GM10847 (cell line): ENCODE results near the gene SLC51A.

Source experiments
- POLR2A ChIP-seq: IDR thresholded peaks from 2 replicates; pipeline ENCODE4 v1.6.1; 2011; ENCODE audit not compliant: insufficient read length; ENCODE audit errors: extremely low read depth

The SLC51A gene

DNA sequence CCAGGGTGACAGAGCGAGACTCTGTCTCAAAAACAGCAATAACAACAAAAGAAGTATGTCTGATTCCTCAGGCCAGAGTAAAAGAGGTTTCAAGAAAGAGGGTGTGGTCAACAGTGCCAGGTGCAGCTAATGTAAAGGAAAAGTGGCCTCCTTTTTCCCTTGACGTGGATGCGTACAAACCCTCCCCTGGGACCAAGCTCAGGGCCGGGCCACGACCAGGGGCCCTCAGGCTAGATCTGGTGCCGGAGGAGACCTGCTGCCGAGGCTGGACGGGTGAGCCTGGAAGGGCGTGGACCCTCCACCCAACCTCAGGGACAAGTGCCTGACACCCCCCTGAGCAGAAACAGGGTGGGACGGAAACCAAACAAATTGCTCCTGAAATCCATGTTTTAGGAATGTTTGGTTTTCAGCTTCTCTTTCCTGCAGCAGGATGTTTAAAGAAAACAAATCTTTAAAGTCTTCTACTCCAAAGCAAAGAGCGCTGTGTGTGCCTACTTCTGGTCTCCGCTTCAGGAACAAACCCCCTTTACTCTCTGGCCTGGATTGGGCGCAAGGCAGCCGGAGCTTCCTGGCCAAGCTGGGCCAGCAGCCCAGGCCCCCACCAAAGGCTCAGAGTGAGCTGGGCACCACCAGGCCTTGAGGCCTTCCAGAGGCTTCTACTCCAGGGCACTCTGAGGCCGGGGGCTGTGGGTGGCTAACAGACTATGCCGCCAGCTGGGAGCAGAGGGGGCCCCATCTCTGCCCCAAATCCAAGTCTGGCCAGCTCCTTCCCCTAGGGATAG lies 26.6 kb upstream of the SLC51A start:
- no peak for TF ChIP-seq POLR2A

DNA sequence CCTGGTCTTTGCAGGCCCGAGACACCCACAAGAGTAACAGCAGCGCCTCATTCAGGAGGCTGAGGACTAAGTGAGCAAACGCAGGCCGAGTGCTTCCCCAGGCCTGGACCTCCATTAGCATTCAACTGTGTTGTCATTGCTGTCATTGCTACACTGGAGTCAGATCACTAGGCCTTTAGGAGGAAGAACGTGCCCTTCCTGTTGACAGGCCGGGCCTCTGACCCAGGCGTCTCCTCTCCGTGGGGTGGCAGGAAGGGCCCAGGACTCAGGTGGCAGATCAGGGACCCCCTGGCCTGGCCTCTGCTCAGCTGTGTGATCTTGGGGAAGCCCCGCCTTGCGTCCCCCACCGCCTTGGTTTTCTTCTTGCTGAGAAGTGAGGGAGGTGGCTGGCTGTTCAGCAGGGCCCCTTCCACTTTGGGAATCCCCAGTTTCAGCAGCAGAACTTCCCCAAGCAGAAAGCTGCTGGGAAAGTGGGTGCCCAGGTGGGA lies 24.3 kb upstream of the SLC51A start:
- no peak for TF ChIP-seq POLR2A

DNA sequence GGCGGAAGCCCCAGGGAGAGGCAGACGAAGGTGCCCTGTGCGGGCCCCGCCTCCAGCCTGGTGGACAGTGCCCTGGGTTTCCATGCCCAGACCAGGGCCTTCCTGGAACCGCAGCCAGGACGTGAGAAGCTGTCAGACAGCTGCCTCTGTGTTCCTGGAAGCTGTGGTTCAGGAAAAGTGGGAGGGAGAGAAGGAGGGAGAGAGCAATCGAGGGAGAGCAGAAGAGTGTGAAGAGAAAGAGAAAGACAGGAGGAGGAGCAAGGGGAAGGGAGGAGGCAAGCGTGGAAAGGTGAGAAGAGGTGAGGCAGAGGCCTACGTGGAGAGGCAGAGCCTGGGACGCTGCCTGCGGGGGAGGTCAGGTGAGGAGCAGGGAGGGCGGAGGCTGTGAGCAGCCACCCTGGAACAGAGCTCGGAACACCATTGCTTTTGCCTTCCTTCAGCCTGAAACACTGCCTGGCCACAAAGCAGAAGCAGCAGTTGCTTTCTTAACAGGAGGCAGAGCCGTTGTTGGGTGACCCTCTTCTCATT lies 23.7 kb upstream of the SLC51A start:
- no peak for TF ChIP-seq POLR2A

DNA sequence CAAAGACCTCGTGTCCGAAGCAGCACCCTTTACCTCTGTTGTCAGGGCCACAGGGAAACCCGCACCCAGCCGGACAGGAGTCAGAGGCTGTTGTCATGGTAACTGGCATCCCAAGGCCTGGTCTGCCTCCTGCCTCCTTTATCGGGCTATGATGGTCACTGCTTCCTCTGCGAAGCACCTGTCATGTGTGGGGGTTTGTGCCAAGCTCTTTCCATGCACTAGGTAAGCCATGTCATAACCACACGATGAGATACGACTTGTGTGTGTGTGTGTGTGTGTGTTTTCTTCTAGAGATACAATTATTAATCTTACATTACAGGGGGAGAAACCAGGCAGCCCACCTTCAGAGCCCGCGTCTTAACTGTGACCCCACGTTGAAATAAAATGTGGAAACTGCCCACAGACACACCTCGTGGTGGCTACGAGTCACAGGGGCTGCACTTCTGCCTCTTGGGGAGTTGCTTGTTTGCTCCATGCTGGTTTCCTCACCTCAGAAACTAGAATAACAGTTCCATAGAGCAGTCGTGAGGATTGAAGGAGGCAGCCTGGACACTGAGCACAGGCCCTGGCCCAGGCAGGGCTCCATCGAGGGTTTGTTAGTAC lies 23.1 kb upstream of the SLC51A start:
- TF ChIP-seq POLR2A = no peak

DNA sequence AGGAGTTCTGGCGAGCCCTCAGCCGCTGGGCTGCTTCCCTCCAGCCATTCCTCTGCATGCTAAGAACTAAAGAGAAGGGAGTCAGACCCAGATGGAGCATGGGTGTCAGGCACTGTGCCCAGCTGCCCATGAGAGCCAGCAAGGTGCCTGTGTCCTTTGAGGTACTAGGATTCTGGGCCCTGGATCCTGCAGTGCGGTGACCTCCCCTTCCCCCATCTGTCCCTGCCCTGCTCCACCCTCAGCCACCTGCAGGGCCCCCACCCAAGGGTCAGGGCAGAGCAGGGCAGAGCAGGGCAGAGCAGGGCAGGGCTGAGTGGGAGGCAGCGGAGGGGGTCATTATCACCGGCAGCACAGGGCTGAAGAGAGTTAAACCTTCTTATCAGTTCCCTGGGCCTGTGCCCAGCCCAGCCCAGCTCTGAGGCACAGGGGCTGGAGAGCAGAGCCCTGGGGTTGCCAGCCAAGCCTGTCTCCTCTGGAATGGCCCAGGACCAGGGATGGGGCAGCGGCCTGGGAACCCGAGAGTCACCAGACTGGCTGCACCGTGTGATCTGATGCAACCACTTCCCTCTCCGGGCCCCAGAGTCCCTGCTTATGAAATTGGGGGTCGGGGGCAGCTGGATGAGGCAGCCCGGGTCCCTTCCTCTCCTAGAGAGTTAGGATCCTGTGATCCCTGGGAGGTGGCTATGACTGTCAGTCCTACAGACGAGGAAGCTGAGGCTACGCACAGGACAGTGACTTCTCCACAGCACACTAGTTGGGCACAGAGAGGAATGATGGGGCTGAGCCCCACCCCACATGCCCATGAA lies 22.4 kb upstream of the SLC51A start:
- TF ChIP-seq POLR2A = no peak

DNA sequence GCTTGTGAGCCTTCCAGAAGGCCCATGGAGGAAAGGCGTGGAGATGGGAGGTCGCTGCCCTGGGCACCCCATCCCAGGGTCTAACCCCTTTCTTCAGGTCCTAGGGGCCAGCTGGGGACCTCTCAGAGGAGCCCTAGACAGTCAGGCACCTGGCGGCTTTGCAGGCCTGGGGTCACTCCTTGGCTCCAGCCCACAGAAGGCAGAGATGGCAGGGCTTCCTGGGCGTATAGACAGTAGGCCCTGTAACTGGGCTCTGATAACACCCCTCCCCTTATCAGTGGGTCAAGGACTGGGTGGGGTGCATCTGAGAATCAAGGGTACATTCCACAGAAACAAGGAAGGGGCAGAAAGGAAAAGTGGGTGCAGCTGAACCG lies 21.8 kb upstream of the SLC51A start:
- TF ChIP-seq POLR2A = no peak

DNA sequence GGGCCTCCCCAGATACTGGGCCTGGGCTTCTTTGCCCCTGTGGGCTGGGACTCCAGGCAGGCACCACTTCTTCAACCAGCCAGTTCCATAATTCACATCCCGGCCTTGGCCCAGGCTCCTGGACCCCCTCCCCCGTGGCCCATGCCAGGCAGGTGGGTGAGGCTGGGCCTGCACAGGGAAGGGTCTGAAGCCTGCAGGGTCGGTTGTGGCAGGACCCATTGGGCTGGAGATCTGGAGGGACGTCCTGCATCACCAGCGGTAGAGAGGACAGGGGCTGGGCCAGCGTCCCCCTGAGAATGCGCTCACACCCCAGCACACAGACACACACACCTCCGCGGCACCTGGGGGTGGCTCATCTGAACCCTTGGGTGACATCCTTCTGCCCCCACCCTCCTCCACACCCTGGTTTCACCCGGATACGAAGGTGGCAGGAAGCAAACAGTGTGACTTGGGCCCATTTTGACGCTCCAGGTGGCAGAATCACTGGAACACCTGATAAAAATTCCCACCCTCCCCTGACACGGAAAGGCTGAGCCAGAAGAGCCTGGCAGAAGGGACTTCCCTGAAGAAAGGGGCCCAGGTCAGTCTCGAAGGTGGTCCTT lies 20.6 kb upstream of the SLC51A start:
- TF ChIP-seq POLR2A = no peak

DNA sequence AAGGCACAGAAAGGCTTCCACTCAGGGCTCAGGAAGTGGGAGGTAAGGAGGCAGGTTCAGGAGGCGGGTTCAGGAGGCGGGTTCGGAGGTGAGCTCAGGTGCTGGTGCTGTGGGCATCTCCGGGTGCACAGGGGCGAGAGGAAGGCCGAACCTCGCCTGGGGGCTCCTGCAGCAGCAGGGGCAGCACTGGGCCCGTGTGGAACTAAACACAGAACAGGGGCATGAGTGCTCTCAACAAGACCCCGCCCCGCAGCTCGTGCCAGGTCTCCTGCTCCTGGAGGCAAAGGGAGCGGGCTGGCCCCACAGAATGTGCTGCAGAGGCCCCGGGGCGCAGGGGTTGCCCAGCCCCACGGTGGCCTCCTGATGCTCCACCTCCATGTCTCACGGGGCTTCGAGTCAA lies 18.8 kb upstream of the SLC51A start:
- TF ChIP-seq POLR2A = no peak

DNA sequence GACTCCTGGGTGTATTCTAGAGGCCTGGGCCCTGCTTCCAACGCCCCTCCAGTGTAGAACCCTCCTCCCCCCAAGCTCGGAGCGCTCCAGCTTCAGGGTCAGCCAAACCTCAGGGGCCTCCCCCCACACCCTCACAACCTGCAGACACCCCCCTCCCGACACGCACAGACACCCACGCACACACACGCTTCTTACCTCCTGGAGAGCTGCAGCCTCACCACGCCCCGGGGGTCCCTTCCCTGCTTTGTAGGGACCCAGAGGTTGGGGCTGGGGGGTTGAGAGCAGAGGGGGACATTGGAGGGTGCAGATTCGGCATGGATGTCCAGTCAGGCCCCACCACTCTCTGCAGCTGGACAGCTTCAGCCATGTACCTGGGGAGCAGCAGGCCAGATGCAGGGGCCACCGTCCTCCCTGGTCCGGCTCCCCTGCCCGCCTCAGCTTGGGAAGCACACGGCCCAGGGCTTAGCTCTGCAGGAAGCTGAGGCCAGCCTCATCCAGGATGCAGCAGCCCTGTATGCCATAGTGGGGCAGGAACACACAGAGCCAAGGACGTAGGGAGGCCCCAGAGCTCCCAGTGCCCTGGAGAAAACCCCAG lies 18.2 kb upstream of the SLC51A start:
- TF ChIP-seq POLR2A = no peak

DNA sequence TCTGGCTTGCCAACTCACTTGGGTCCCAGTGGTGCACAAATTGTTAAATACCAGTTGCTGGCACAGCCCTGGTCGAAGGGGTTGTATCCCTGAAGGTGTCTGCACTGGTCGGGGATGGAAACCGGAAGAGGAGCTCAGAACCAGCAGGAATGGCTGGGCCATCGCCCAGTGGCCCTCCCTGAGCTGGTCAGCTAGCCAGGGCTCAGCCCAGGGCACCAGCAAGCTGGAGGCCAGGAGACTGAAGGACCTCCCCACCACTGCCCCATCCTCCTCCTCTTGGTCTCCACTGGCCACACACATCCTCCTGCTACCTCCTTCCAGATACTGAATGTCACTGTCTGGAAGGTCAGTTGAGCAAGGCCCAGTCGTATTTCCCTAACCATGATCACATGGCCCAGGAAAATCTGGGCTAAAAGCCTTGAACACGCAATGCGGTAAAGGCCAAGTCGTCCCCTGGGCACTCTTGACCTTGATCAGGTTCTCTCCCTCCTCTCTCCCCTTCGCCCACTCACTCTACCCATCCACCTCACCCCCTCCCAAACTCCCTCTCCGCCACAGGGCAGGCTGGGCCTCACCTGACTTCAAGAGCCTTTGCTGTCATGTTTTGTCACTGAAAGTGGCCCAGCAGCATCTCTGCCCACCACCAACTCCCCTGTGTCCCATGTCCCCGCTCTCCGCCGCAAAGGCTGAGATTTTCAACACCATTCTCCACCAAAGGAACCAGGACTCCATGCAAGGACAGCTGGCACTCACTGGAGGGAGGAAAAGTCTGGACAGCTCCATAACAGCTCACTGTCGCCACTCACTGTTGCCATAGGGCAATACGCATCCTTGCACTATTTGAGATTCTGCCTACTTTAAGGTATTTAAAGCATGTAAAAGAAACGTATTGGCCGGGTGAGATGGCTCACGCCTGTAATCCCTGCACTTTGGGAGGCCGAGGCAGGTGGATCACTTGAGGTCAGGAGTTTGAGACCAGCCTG lies 17.3 kb upstream of the SLC51A start:
- TF ChIP-seq POLR2A = no peak

DNA sequence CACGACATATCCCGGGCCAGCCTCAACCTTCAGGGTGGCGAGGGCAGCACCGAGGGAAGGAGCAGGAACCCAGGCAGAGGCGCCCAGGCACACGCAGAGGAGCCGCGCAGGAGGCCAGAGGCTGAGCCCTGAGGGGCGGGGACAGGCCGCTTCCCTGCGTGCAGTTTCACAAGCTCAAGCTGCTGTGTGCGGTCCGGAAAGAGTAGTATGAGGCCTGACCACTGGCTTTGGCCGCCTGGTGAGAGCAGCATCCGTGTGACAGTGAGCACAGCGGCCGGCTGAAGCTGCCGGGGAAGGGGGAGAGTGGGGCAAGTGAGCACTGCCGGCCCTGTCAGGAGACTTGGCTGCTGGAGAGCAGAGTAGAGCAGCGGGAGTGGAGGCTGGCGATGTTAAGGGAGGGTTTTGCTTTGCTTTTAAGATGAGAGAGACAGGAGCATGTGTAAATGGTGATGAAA lies 13.8 kb upstream of the SLC51A start:
- no peak for TF ChIP-seq POLR2A

DNA sequence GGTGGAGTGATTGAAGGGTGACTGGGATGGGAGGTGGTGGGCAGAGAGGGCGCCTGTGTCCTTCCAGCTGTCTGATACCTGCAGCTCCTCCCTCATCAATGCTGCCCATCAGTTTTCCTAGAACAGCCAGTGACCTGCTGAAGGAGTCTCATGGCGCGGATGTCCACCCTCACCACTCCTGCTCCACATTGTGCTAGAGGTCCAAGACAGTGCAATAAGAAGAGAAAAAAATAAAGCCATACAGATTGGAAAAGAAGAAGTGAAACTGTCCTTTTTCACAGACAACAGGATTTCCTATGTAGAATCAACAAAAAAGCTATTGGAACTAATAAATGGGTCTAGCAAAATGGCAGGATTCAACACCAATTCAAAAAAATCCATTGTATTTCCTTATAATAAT lies 12.5 kb upstream of the SLC51A start:
- no peak for TF ChIP-seq POLR2A

DNA sequence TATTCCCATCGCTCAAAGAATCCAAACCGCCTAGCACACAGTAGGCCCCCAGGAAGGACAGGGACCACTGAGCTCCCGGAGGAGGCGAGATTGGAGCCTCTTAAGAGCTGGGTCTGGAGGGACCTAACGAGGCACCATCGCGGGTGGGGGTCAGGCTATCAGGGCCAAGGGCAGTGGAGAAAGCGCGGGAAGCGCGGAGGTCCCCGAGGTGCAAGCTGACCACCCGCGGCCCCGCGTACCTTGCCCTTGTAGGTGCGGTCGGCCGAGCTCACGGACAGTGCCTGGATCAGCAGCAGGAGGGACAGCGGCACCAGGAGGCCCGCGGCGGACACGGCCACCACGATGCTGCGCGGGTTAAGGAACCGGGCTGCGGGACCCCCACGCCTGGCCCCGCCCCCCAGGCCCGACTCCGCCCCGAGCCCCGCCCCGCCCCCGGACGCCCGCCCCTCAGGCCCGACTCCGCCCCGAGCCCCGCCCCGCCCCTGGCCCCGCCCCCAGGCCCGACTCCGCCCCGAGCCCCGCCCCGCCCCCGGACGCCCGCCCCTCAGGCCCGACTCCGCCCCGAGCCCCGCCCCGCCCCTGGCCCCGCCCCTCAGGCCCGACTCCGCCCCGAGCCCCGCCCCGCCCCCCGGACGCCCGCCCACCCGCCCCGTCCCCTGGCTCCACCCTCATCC lies 9.0 kb upstream of the SLC51A start:
- no peak for TF ChIP-seq POLR2A
